ENCODE measurements around the gene ACKR1. TPM values are rescaled to one million over a fixed set of nuclear protein-coding genes. Genes with fewer than 3 reads are reported as not detected.

The ACKR1 gene
- total and polyA plus RNA-seq, 4 donors = 12.1 to 119 (median 53.1) TPM

GRCh38 chr1:159162516-159163265 lies 42.0 kb upstream of the ACKR1 start:
- Histone ChIP-seq H3K9ac (ENCODE audit: insufficient read depth in 1 of 2, low read length in 2 of 2) (no peak overlapping the region), H3K4me3 (no peak overlapping the region), H3K9me3 (ENCODE audit: control insufficient read depth in 4 of 4, insufficient read depth in 3 of 4, low read length in 3 of 4) (no peaks in the 10 kb centered on the region), H3K36me3 (ENCODE audit: control insufficient read depth in 4 of 4, insufficient read depth in 4 of 4, low read length in 4 of 4) (no peaks in the 10 kb centered on the region), H3K27me3 (ENCODE audit: control insufficient read depth in 3 of 3, insufficient read depth in 3 of 3, low read length in 2 of 3) (peaks cover 0 to 11% (median 0%) of the 10 kb centered on the region in 3 donors), H3K27ac (ENCODE audit: low read depth in 1 of 2, low read length in 1 of 2) (no peak overlapping the region), H3K4me1 (ENCODE audit: control insufficient read depth in 5 of 5, insufficient read depth in 5 of 5, low read length in 5 of 5) (peaks cover 0 to 2% (median 0%) of the 10 kb centered on the region in 5 donors)
- WGBS, 2 donors = 54 to 71% methylated on average over 4 of the region's 4 CpGs
- TF ChIP-seq CTCF (IDR thresholded peaks at IDR 0.05; ENCODE audit: control extremely low read depth, extremely low read depth) = no peak
- DNase-seq (no peak), ATAC-seq (ENCODE audit: insufficient read depth, low FRiP score) (no peak)

- DNase-seq = no peak
- H3K27ac ChIP-seq (ENCODE audit: low read depth in 1 of 2, low read length in 1 of 2) = no peak overlapping the region
- 68 to 69% methylated on average over 9 of the region's 9 CpGs for WGBS, 2 donors
- ATAC-seq (ENCODE audit: insufficient read depth, low FRiP score) = no peak
- H3K9ac ChIP-seq (ENCODE audit: insufficient read depth in 1 of 2, low read length in 2 of 2) = no peak overlapping the region
- H3K4me1 ChIP-seq (ENCODE audit: control insufficient read depth in 5 of 5, insufficient read depth in 5 of 5, low read length in 5 of 5) = peaks cover 0 to 2% (median 0%) of the 10 kb centered on the region in 5 donors
- TF ChIP-seq CTCF (IDR thresholded peaks at IDR 0.05; ENCODE audit: control extremely low read depth, extremely low read depth) = no peak
- no peaks in the 10 kb centered on the region for H3K36me3 ChIP-seq (ENCODE audit: control insufficient read depth in 4 of 4, insufficient read depth in 4 of 4, low read length in 4 of 4)
- H3K27me3 ChIP-seq (ENCODE audit: control insufficient read depth in 3 of 3, insufficient read depth in 3 of 3, low read length in 2 of 3) = peaks cover 0 to 18% (median 0%) of the 10 kb centered on the region in 3 donors
- no peaks in the 10 kb centered on the region for H3K9me3 ChIP-seq (ENCODE audit: control insufficient read depth in 4 of 4, insufficient read depth in 3 of 4, low read length in 3 of 4)
- no peak overlapping the region for H3K4me3 ChIP-seq
Observed at GRCh38 chr1:159163614-159164228, 41.0 kb upstream of the ACKR1 start.

- no peak overlapping the region for H3K27ac ChIP-seq (ENCODE audit: low read depth in 1 of 2, low read length in 1 of 2)
- peaks cover 0 to 51% (median 11%) of the 10 kb centered on the region in 3 donors for H3K27me3 ChIP-seq (ENCODE audit: control insufficient read depth in 3 of 3, insufficient read depth in 3 of 3, low read length in 2 of 3)
- 65 to 66% methylated on average over 4 of the region's 4 CpGs for WGBS, 2 donors
- peaks cover 0 to 3% (median 0%) of the 10 kb centered on the region in 4 donors for H3K9me3 ChIP-seq (ENCODE audit: control insufficient read depth in 4 of 4, insufficient read depth in 3 of 4, low read length in 3 of 4)
- no peak for DNase-seq
- H3K4me3 ChIP-seq = no peak overlapping the region
- no peak for TF ChIP-seq CTCF (IDR thresholded peaks at IDR 0.05; ENCODE audit: control extremely low read depth, extremely low read depth)
- H3K9ac ChIP-seq (ENCODE audit: insufficient read depth in 1 of 2, low read length in 2 of 2) = no peak overlapping the region
- no peak for ATAC-seq (ENCODE audit: insufficient read depth, low FRiP score)
- peaks cover 0 to 9% (median 0%) of the 10 kb centered on the region in 5 donors for H3K4me1 ChIP-seq (ENCODE audit: control insufficient read depth in 5 of 5, insufficient read depth in 5 of 5, low read length in 5 of 5)
- no peaks in the 10 kb centered on the region for H3K36me3 ChIP-seq (ENCODE audit: control insufficient read depth in 4 of 4, insufficient read depth in 4 of 4, low read length in 4 of 4)
Observed at GRCh38 chr1:159168043-159168442, 36.6 kb upstream of the ACKR1 start.
